Epithelial cell of proximal tubule (primary cell): ENCODE results near the gene FBXL15. TPM values are rescaled to one million over a fixed set of nuclear protein-coding genes. Genes with fewer than 3 reads are reported as not detected.

ENCODE experiments used
- DNase-seq: peaks from one replicate; pipeline ENCODE4 v3.0.0-alpha.2; 2011; ENCODE audit warnings: low read depth
- H3K4me3 ChIP-seq: 2 replicates; pipeline ENCODE4 v1.5.1; 2011; ENCODE audit warnings: low read depth, mild to moderate bottlenecking, low read length
- total RNA-seq: library from RNA; depleted of rRNA; stranded (reverse); fragments of >200 nt; gene quantifications from 2 replicates; pipeline ENCODE4 v1.2.3, GENCODE V29; 2015
- TF ChIP-seq, protein P1 (sequence below): conservative IDR thresholded peaks from 2 replicates; pipeline ENCODE4 v1.5.1; 2012; ENCODE audit warnings: low read depth, mild to moderate bottlenecking, low read length

FBXL15 gene
- total RNA-seq, 1 donor from 2014 or later = 34.6 TPM

DNA sequence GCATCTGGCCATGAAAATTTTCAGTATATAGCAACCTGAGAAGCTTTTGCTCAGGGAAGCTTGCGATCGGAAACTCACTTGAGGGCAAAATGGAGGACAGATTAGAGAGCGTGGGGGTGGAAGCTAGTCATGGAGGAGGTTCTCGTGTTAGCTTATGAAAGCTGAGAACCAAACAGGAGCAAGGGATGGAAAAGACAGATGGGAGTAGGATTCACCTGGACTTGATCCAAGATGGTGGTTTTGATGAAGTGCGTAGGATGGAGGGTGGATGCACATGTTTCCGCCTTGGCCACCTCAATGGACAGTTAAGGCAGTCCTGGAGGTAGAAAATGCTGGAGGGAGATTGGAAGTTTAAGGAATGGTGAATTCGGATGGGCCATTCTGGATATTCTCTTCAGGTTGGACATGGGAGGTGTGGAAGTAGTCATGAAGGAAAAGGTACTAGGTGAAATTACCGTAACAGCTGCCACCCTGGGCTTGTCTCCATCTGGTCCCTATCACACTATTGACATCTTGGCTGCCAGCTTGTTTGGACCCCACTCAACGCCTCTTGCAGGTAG is 37.0 kb downstream of the FBXL15 start:
- no peak overlapping the region for H3K4me3 ChIP-seq
- TF ChIP-seq, protein P1, sequence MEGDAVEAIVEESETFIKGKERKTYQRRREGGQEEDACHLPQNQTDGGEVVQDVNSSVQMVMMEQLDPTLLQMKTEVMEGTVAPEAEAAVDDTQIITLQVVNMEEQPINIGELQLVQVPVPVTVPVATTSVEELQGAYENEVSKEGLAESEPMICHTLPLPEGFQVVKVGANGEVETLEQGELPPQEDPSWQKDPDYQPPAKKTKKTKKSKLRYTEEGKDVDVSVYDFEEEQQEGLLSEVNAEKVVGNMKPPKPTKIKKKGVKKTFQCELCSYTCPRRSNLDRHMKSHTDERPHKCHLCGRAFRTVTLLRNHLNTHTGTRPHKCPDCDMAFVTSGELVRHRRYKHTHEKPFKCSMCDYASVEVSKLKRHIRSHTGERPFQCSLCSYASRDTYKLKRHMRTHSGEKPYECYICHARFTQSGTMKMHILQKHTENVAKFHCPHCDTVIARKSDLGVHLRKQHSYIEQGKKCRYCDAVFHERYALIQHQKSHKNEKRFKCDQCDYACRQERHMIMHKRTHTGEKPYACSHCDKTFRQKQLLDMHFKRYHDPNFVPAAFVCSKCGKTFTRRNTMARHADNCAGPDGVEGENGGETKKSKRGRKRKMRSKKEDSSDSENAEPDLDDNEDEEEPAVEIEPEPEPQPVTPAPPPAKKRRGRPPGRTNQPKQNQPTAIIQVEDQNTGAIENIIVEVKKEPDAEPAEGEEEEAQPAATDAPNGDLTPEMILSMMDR = no peak
- no peak for DNase-seq

DNA sequence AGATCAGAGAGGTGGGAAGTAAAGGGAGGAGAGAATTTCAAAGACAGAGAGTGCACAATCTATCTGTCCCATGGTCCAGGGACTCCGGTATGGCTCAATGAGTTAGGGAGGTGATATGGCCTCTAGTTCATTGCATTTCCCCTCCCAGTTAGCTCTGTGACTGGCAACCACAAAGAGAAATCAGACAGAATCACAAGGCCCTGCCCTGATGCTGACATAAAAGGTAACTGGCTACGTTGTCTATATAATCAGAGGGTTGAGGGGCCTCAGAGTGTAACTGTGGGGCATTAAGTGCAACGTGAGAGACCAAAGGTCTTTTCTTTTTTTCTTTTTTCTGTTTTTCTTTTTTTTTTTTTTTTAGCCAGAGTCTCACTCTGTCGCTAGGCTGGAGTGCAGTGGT is 38.0 kb downstream of the FBXL15 start:
- H3K4me3 ChIP-seq = no peak overlapping the region
- TF ChIP-seq, protein P1 = no peak
- no peak for DNase-seq

DNA sequence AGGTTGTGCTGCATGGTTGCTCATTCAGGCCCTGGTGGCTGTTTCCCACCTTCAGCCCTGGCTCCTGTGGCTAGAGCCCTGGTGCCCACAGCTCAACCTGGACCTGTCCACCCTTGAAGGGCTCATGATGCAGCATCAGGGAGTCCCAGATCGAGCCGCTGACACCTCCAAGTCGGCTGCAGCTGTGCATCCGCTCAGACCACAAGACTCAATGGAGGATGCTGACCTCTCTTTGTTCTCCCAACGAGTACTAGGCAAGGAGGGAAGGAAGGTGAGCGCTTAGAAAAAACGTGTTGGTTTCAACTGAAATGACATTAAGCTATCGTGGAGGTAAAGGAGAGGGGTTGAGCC is 40.2 kb downstream of the FBXL15 start:
- no peak for DNase-seq
- TF ChIP-seq, protein P1 = no peak
- peak overlapping the region; percentile 66 for H3K4me3 ChIP-seq

GRCh38 chr10:102461187-102462054 is 40.8 kb downstream of the FBXL15 start:
- no peak for DNase-seq
- H3K4me3 ChIP-seq = peak overlapping the region; percentile 66
- TF ChIP-seq, protein P1 = no peak

DNA sequence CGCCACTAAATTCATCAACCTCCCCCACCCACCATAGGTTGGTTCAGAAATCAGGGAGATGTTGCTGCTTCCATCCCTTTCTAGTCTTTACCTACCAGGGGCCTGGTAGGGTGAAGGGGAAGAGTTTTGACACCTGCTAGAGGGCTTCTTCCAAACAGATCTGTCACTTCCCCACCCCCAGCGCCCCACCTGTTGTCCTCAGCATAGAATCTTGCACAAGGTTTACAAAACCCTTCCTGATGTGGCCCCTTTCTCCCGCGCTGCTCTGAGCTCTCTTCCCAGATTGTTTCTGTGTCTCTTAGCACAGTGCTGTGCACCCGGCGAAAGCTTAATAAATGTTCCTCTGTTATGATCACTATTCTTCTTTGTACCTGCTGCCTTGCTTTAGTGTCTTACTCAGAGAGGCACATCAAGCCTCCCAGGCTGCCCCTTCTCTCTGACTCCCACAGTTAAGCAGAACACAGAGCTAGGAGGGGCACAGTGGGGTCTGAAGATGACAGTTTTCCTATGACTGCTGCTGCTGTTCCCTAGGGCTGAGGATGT is 41.9 kb downstream of the FBXL15 start:
- TF ChIP-seq, protein P1 = no peak
- no peak overlapping the region for H3K4me3 ChIP-seq
- no peak for DNase-seq

- H3K4me3 ChIP-seq = no peak overlapping the region
- DNase-seq = no peak
- TF ChIP-seq, protein P1 = no peak
Measured at GRCh38 chr10:102463983-102464382, 43.3 kb downstream of the FBXL15 start.
